ENCODE measurements around the gene IFT172.
"Not testable (repeated sequence)": the region's sequence is repeated elsewhere in the genome, so short reads cannot be mapped to it uniquely, and the experiment has no call there.

Gene IFT172

DNA sequence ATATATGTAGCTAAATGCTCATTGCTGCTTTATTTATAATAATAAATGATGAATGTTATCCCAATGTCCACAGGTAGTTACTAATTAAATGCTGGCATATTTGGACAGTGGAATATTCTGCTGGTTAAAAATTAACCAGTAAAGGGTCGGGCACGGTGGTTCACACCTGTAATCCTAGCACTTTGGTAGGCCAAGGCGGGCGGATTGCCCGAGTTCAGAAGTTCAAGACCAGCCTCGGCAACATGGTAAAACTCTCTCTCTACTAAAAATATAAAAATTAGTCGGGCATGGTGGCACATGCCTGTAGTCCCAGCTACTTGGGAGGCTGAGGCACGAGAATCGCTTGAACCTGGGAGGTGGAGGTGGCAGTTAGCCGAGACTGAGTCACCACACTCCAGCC lies 64.5 kb downstream of the IFT172 start:
- DNase-seq = not testable (repeated sequence)

DNA sequence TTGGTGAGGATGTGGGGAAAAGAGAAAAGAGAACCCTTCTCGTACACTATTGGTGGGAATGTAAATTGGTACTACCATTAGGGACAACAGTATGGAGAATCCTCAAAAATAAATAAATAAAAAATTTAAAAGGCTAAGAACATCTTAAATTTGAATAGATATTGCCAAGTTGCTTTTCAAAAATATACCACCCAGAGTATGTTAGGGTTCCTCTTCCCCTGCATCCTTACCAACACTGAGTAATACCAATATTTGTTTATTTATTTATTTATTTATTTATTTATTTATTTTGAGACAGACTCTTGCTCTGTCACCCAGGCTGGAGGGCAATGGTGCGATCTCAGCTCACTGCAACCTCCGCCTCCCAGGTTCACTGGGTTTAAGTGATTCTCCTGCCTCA lies 66.6 kb downstream of the IFT172 start:
- DNase-seq = no peak

DNA sequence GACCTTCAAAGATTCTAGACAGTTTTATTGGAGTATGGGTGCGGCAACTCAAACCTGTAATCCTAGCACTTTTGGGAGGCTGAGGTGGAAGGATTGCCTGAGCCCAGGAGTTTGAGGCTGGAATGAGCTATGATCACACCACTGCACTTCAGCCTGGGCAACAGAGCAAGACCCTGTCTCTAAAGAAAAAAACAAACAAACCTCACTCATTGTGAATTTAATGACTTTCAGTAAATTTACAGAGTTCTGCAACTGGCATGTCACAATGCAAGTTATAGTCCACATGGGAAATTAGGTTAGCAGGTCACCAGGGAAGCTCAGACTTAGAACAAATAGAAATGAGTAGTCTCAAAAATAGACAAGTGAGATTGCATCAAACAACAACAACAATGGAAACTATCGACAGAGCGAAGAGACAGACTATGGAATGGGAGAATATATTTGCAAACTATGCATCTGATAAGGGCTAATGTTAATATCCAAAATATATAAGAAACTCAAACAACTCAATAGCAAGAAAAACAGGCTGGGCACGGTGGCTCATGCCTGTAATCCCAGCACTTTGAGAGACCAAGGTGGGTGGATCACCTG lies 67.8 kb downstream of the IFT172 start:
- no peak for DNase-seq

DNA sequence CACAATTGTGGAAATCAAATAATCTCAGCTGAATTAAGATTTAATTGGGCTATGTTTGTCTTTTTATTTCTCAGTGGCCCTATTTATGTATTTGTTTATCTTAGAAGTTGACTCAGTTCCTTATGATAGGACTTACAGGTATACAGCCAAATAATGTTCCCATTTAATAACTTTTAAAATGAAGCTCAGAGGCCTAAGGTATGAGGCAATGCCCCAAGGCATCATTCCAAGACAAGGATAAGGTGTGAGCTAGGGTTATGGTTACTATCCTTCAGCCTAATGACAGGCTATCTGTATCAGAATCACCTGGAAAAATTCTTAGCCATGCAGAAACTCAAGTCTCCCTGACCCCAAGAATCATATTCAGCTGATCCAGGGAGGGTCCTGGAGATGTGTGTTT lies 68.5 kb downstream of the IFT172 start:
- no peak for DNase-seq

DNA sequence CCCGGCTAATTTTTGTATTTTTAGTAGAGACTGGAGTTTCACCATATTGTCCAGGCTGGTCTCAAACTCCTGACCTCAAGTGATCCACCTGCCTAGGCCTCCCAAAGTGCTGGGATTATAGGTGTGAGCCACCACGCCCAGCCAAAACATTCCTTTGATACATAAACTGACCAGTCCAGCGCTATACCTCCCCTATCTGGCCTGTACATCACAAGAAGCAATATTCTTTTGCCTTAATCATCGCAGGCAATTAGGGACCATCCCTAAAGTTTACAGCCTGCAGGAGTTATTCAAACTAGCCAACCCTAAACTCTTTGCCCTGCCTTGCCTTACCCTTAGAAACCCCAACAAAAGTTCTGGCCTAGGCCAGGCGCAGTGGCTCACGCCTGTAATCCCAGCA lies 73.4 kb downstream of the IFT172 start:
- no peak for DNase-seq

DNA sequence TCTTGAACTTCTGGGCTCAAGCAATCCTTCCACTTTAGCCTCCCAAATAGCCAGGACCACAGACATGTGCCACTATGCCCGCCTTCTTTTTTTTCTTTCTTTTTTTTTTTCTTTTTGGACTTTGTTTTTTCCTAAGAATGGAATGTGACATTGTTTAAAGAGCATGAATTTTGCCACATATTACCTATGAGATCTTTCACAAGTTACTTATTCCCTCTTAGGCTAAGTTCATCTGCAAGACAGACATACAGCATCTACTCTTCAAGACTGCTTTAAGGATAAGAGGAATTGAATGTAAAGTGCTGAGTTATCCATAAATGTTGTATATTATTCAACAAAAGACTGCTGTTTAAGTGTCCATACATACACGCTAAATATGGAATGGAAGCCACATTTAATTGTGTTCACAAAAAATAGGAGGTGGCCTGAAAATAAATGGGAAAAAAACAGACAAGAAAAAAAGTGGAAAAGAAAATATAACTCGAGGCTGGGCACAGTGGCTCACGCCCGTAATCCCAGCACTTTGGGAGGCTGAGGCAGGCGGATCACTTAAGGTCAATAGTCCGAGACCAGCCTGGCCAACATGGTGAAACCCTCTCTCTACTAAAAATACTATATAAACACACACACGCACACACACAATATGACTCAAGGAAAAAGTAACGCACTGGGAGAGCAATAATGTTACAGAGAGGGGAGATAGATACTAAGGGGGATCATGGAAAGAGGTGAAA lies 77.0 kb downstream of the IFT172 start:
- DNase-seq = no peak

DNA sequence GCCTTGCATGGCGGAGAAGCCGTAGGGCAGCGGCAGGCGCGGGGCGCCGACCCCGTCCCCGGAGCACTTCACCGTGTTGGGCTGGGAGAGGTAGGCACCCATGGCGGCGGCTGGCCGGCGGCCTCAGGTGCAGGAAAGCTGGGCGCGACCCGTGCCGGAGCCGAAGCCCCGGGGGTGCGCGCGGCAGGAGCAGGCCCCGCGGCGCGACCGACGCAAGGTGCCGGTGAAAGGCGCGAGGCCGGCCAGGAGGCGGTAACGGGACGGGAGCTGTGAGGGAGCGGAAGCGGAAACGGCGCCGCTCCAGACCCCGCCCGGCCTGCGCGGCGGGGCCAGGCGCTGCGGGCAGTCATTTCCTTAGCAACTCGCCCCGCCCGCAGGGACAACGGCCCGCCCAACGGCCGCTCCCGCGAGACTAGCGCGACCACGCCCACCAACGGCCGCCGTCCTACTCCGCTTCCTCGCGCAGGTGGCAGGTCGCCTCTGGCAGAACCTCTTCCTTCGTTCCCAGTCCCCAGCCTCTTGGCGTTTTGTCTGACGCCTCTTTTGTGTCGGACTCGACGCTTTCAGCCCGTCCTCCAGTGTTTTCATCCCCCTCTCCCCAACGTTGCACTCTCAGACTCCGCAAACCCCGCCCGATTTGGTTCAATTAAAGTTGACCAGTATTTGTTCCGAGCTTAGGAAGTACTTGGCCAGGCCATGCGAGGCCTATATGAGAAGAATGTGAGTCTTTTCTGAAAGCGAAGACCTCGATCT lies 80.0 kb downstream of the IFT172 start, which contains the start of gene PPM1G:
Gene PPM1G, minus strand, starts transcription at position 271 of the 753 bp plus-strand sequence. Its CDS starts 169 bp downstream, at position 102.
- DNase-seq = peak; percentile 90 to 94 (median 92)

DNA sequence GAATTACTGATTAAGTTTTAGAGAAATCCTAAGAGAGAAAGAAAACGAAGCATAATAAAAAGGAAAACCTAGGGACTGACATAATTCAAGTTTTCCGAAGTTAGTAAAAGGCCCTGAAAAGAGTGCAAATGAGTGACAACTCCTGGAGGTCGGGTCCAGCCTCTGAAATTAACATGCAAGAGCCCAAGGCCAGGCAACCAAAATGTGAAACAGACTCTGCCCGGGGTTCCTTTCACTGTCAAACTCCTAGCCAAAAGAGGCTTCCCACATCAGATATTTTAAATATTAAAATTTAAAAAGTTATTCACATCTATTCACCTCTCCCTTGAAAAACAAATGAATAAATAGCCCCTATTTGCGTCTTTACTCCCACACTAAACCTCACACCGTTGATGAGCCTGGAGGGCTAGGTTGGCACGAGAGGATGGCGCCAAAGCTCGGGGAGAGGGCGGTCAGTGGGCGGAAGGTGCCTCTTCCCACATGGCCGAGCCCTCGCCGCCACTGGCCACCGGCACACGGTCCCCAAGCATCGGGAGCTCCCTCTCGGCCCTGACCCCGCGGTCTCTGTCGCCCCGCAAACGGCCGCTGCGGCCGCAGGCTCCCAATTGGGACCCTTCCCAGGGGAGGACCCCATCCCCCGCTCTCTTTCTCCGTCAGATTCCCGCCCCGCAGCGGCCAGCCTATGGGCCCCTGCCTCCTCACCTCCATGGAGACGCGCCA lies 80.8 kb downstream of the IFT172 start:
- peak in 1 of 6 experiments; percentile 11 for DNase-seq

DNA sequence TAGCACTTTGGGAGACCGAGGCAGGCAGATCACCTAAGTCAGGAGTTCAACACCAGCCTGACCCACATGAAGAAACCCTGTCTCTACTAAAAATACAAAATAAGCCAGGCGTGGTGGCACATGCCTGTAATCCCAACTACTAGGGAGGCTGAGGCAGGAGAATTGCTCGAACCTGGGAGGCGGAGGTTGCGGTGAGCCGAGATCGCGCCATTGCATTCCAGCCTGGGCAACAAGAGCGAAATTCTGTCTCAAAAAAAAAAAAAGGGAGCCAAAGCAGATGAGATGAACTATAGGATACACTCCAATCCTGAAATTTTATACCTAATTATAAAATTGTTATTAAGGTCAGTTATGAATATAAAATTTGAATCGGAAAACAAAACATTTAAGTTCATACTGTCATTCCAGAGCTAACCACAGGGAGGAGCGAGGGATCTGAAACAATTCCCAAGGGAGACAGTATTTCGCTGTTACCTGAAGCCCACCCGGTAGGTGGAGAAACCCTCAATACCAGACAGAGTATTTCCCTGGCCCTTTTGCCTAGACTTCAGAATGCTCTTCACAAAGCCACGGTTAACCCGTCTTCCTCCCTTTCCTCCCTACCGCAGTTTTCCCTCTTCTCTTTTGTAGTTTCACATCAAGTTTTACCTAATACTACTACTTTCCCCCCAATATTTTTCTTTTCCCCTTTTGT lies 81.6 kb downstream of the IFT172 start:
- DNase-seq = no peak

DNA sequence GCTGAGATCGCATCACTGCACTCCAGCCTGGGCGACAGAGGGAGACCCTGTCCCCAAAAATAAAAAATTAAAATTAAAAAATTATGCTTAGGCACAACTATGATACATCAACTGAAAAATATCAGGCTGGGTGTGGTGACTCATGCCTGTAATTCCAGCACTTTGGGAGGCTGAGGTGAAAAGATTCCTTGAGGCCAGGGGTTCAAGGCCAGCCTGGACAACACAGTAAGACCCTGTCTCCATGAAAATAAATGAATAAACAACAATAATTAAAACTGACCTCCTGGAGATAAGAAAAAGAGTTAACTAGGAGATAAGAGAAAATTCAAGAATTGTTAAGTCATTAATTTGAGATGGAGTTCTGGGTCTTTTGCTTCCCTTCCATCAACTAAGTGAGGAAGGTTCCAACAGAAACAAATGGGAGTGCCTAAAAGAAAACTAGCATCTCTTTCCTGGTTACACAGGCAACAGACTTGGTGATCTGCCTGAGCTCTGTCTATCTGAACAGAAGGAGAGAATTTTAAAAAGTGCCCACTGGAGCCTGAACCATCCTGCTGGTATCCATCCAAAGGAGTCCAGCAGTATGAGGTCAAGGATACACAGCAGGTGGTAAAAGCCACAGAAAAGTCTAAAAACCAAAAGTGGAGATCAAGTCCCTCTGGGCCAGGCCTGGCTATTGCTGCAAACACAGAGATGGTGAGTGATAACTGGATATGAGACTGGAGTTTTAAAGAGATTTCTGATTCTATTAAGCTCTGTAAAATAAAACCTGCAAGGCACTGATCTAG lies 89.0 kb downstream of the IFT172 start:
- DNase-seq = no peak

DNA sequence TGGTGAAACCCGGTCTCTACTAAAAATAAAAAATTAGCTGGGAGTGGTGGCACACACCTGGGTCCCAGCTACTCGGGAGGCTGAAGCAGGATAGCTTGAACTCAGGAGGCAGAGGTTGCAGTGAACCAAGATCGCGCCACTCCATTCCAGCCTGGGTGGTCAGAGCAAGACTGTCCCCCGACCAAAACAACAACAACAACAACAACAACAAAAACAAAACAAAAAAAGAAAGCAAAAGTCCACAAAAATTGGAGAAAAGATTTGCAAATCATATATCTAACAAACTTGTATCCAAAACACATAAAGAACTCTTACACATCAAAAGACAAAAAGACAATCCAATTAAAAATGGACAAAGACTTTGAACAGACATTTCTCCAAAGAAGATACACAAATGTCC lies 90.6 kb downstream of the IFT172 start:
- no peak for DNase-seq
